B cell (primary cell): ENCODE results near the gene WDR70.

Experiments used
- EZH2 ChIP-seq: IDR thresholded peaks from 2 replicates; pipeline ENCODE4 v1.6.1; 2012; ENCODE audit warnings: borderline replicate concordance, low read depth, mild to moderate bottlenecking, moderate library complexity, low read length; ENCODE audit not compliant: insufficient read depth, poor library complexity, severe bottlenecking
- TF ChIP-seq, protein P1 (sequence below): fragments of 200-600 bp; IDR thresholded peaks from one replicate; pipeline ENCODE4 v1.8.0; 2022; ENCODE audit warnings: antibody characterized with exemption, mild to moderate bottlenecking

DNA sequence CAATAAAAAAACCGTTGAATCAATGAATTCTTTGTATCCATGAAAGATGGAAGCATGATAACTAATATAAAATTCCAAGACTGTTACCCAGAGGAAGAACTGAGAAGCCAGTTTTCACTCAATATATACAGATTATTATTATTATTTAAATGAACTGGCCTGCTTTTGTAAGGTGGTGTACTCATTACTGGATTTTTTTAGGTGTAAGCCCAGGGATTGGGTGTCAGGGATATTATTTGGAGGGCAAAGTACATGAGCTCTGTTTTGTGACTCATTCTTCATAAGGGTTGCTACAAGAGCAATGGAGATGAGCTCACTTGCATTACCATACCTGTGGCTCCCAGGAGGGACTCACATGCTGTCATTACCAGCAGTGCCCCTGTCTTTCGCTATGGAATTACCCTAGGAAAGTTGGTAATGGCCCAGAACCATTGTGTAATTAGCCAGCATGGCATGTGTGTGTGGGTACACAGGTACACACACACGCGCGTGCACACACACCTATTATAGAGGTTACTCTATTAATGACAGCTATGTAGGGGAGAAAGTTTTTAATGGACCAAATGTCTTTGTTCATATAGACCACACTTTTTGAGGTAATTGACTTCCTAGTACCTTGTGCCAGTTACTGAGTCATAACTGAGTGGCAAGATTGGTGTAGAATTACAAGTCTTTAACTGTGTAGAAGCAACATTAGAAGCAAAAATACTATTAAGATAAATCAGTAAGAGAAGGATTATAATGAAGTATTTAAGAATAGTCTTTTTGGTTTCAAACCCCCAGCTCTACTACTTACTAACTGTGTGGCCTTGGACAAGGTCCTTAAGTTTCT, 317.3 kb downstream of the WDR70 start:
- TF ChIP-seq, protein P1, sequence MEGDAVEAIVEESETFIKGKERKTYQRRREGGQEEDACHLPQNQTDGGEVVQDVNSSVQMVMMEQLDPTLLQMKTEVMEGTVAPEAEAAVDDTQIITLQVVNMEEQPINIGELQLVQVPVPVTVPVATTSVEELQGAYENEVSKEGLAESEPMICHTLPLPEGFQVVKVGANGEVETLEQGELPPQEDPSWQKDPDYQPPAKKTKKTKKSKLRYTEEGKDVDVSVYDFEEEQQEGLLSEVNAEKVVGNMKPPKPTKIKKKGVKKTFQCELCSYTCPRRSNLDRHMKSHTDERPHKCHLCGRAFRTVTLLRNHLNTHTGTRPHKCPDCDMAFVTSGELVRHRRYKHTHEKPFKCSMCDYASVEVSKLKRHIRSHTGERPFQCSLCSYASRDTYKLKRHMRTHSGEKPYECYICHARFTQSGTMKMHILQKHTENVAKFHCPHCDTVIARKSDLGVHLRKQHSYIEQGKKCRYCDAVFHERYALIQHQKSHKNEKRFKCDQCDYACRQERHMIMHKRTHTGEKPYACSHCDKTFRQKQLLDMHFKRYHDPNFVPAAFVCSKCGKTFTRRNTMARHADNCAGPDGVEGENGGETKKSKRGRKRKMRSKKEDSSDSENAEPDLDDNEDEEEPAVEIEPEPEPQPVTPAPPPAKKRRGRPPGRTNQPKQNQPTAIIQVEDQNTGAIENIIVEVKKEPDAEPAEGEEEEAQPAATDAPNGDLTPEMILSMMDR, result no peak
- TF ChIP-seq EZH2, result no peak
